Adipose tissue (tissue), 3 donors: ENCODE data around the gene EFEMP1. TPM values are rescaled to one million over a fixed set of nuclear protein-coding genes. Genes with fewer than 3 reads are reported as not detected.

Source experiments
- polyA plus RNA-seq, 3 donors: library from polyadenylated mRNA; stranded (reverse); fragments of 200-250 nt; gene quantifications; one replicate each; pipeline ENCODE4 v1.2.3, GENCODE V29; 2013
- donor health status: healthy with polysubstance abuse.
- donor health status: Bipolar disorder and iron deficiency.
- donor health status: healthy.

The EFEMP1 gene
- polyA plus RNA-seq, 3 donors = 29.6 to 203 (median 145) TPM

Other genes starting within 250 kb of the EFEMP1 start
- 10 to 100 TPM in 1 of 3 donors, 1 to 10 TPM in 2; 6.3 to 11.3 (median 7.4) TPM for gene PNPT1, start 229.9 kb downstream of the EFEMP1 start, polyA plus RNA-seq